ENCODE measurements around the gene KIF16B.

GRCh38 chr20:16412906-16413305 lies 160.3 kb downstream of the KIF16B start:
- TF ChIP-seq CTCF (IDR thresholded peaks at IDR 0.05) (no peak), POLR2A (IDR thresholded peaks at IDR 0.05) (no peak)
